Lung (tissue), 12 donors: ENCODE data around the gene KRT1. TPM values are rescaled to one million over a fixed set of nuclear protein-coding genes. Genes with fewer than 3 reads are reported as not detected.

Source experiments
- ATAC-seq: fragments of 200-7000 bp; cut with Tn5 transposase; one replicate; pipeline ENCODE4 v1.9.1; 2020; ENCODE audit warnings: moderate number of reproducible peaks; ENCODE audit not compliant: insufficient read depth, low FRiP score
- DNase-seq, 3 donors: peaks; one replicate each; pipeline ENCODE4 v3.0.0-alpha.2; 2013 to 2017
- H3K27ac ChIP-seq, 2 donors: one replicate each; pipeline ENCODE4 v1.5.1; 2013; ENCODE audit warnings: mild to moderate bottlenecking in 2 of 2, moderate library complexity in 2 of 2, control low read depth in 1 of 2, inconsistent platforms in 1 of 2, low read depth in 1 of 2, low read length in 1 of 2
- H3K27me3 ChIP-seq, 3 donors: one replicate each; pipeline ENCODE4 v1.5.1; 2013; ENCODE audit warnings: low read length in 2 of 3; ENCODE audit not compliant: control insufficient read depth in 3 of 3, insufficient read depth in 3 of 3
- H3K36me3 ChIP-seq, 4 donors: one replicate each; pipeline ENCODE4 v1.5.1; 2013; ENCODE audit warnings: low read length in 4 of 4, mild to moderate bottlenecking in 1 of 4, moderate library complexity in 1 of 4; ENCODE audit not compliant: control insufficient read depth in 4 of 4, insufficient read depth in 4 of 4
- H3K4me1 ChIP-seq, 5 donors: one replicate each; pipeline ENCODE4 v1.5.1; 2013; ENCODE audit warnings: low read length in 5 of 5, mild to moderate bottlenecking in 2 of 5, moderate library complexity in 1 of 5; ENCODE audit not compliant: control insufficient read depth in 5 of 5, insufficient read depth in 5 of 5
- H3K4me3 ChIP-seq: one replicate; pipeline ENCODE4 v1.5.1; 2013; ENCODE audit warnings: mild to moderate bottlenecking, control low read depth, moderate library complexity
- H3K9ac ChIP-seq, 2 donors: one replicate each; pipeline ENCODE4 v1.5.1; 2013; ENCODE audit warnings: low read length in 2 of 2, control low read depth in 1 of 2; ENCODE audit not compliant: insufficient read depth in 1 of 2
- H3K9me3 ChIP-seq, 4 donors: one replicate each; pipeline ENCODE4 v1.5.1; 2013; ENCODE audit warnings: low read length in 3 of 4, mild to moderate bottlenecking in 1 of 4, moderate library complexity in 1 of 4; ENCODE audit not compliant: control insufficient read depth in 4 of 4, insufficient read depth in 3 of 4
- WGBS, 2 donors: extraction: QIAGEN DNeasy Blood & Tissue Kit; methylation state at CpG; one replicate each; pipeline ENCODE4 v1.1.7; 2013; 5-methylcytosine and 5-hydroxymethylcytosine counted together
- polyA plus RNA-seq, 2 donors: library from polyadenylated mRNA; stranded (reverse); fragments of 200-250 nt; gene quantifications; one replicate each; pipeline ENCODE4 v1.2.1, GENCODE V29; 2013
- total RNA-seq, 2 donors: library from RNA; depleted of rRNA in 1 of 2; stranded (reverse); fragments of >200 nt in 1 of 2; gene quantifications; one replicate each; pipeline ENCODE4 v1.2.1, GENCODE V29; 2014 to 2021
- TF ChIP-seq, protein P1 (sequence below): IDR thresholded peaks from 2 replicates; pipeline ENCODE4 v1.5.1; 2012; ENCODE audit warnings: mild to moderate bottlenecking; ENCODE audit errors: control extremely low read depth, extremely low read depth
- donor health status: control.
- donor health status: control.
- donor health status: Bipolar disorder and iron deficiency.
- donor health status: healthy.
- donor health status: DM: yes; HTN: yes; CAD: no.

Gene KRT1
- total and polyA plus RNA-seq, 4 donors = 0.09 to 0.82 TPM; not detected in 2

DNA sequence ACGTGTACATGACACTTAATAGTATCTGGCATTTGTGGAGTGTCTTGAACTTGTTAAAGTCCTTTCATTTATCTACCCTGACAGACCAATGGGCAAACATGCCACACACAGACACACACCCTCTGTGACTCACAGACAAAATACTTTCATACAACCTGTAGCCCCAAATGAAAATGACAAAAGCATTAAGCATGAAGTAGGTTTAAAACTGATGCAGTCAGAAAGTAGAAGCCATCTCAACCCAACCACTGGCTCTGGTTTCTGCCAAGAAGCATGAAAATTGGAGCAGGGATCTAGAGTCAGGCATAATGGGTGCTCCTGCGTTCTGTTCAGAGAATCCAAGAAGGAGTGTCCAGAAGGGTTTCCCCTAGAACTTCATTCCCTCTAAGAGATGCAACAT lies 46.2 kb upstream of the KRT1 start:
- WGBS, 2 donors = 59 to 81% methylated on average over 2 of the region's 2 CpGs
- TF ChIP-seq, protein P1, sequence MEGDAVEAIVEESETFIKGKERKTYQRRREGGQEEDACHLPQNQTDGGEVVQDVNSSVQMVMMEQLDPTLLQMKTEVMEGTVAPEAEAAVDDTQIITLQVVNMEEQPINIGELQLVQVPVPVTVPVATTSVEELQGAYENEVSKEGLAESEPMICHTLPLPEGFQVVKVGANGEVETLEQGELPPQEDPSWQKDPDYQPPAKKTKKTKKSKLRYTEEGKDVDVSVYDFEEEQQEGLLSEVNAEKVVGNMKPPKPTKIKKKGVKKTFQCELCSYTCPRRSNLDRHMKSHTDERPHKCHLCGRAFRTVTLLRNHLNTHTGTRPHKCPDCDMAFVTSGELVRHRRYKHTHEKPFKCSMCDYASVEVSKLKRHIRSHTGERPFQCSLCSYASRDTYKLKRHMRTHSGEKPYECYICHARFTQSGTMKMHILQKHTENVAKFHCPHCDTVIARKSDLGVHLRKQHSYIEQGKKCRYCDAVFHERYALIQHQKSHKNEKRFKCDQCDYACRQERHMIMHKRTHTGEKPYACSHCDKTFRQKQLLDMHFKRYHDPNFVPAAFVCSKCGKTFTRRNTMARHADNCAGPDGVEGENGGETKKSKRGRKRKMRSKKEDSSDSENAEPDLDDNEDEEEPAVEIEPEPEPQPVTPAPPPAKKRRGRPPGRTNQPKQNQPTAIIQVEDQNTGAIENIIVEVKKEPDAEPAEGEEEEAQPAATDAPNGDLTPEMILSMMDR = no peak
- H3K36me3 ChIP-seq = no peaks in the 10 kb centered on the region
- ATAC-seq (no peak), DNase-seq (no peak)
- H3K27me3 ChIP-seq = peaks cover 0 to 8% (median 2%) of the 10 kb centered on the region in 3 donors
- no peak overlapping the region for H3K27ac ChIP-seq
- H3K9me3 ChIP-seq = peaks cover 0 to 2% (median 0%) of the 10 kb centered on the region in 4 donors
- no peaks in the 10 kb centered on the region for H3K4me1 ChIP-seq
- no peak overlapping the region for H3K4me3 ChIP-seq
- no peak overlapping the region for H3K9ac ChIP-seq

DNA sequence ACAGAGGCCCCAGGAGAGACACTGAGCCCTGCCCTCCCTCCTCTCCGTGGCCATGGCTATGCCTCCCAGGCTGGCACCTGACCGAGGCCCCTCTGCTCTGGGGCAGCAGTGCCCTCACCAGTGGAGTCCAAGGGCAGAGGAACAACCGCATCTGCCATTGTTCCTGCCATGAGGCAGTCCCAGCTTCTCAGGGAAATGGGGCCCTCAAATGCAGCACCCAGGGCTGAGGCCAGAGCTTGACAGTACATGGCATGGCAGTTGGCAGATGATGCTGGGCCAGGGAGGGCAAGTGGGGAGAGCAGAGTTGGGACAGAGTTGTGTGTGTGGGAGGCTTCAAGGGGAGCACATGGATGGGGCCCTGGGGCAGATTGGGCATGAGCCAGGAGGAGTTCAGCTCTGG lies 44.2 kb upstream of the KRT1 start:
- ATAC-seq = no peak
- DNase-seq = no peak

DNA sequence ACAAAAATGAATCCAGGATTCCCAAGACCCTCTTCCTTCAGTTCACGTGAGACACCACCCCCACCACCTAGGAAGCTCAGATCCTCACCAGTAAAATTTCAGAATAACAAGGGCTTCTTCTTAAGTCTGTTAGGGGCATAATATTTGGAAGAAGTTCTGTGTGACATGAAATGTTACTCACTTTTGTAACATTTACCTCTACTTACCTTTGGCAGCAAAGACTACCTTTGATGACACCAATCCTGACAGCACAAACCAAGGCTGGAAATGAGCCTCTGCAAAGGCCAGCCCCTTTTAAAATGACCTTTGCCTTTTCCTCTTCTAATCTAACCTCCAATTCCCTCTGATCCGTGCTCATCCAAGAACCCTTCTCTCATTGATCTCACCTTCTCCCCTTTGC lies 42.5 kb upstream of the KRT1 start:
- peaks cover 0 to 5% (median 0%) of the 10 kb centered on the region in 4 donors for H3K9me3 ChIP-seq
- 75 to 92% methylated on average over 2 of the region's 2 CpGs for WGBS, 2 donors

More for the DNA sequence above, 44.2 kb upstream of the KRT1 start:
- TF ChIP-seq, protein P1 = no peak
- Histone ChIP-seq H3K4me1 (no peaks in the 10 kb centered on the region), H3K9ac (no peak overlapping the region), H3K9me3 (peaks cover 0 to 2% (median 0%) of the 10 kb centered on the region in 4 donors), H3K27ac (no peak overlapping the region), H3K4me3 (no peak overlapping the region), H3K36me3 (no peaks in the 10 kb centered on the region), H3K27me3 (peaks cover 0 to 14% (median 2%) of the 10 kb centered on the region in 3 donors)
- 88 to 89% methylated on average over 3 of the region's 3 CpGs for WGBS, 2 donors

More for the DNA sequence above, 42.5 kb upstream of the KRT1 start:
- Histone ChIP-seq H3K27me3 (peaks cover 0 to 14% (median 0%) of the 10 kb centered on the region in 3 donors), H3K4me3 (no peak overlapping the region), H3K36me3 (no peaks in the 10 kb centered on the region), H3K4me1 (no peaks in the 10 kb centered on the region), H3K9ac (no peak overlapping the region), H3K27ac (no peak overlapping the region)
- DNase-seq (no peak), ATAC-seq (no peak)
- TF ChIP-seq, protein P1 = no peak
